Upper lobe of left lung (tissue), 6 donors: ENCODE measurements around the gene BMERB1. TPM values are rescaled to one million over a fixed set of nuclear protein-coding genes. Genes with fewer than 3 reads are reported as not detected.

Source experiments
- ATAC-seq, 2 donors: fragments of 200-7000 bp; cut with Tn5 transposase; one replicate each; pipeline ENCODE4 v1.9.1; 2022; ENCODE audit warnings: mild to moderate bottlenecking in 2 of 2, moderate library complexity in 2 of 2; ENCODE audit not compliant: low FRiP score in 2 of 2
- DNase-seq, 2 donors: peaks; one replicate each; pipeline ENCODE4 v3.0.0-alpha.2; 2019 to 2020
- H3K27ac ChIP-seq, 4 donors: fragments of 200-600 bp; sonication (generic); one replicate each; pipeline ENCODE4 v1.5.1; 2016 to 2019
- H3K27me3 ChIP-seq, 4 donors: fragments of 200-600 bp; sonication (generic); one replicate each; pipeline ENCODE4 v1.5.1; 2017 to 2019
- H3K36me3 ChIP-seq, 4 donors: fragments of 200-600 bp; sonication (generic); one replicate each; pipeline ENCODE4 v1.5.1; 2016 to 2019
- H3K4me1 ChIP-seq, 4 donors: fragments of 200-600 bp; sonication (generic); one replicate each; pipeline ENCODE4 v1.5.1; 2018 to 2019
- H3K4me3 ChIP-seq, 4 donors: fragments of 200-600 bp; sonication (generic); one replicate each; pipeline ENCODE4 v1.5.1; 2017 to 2019; ENCODE audit warnings: mild to moderate bottlenecking in 2 of 4, moderate library complexity in 1 of 4
- H3K9me3 ChIP-seq, 4 donors: fragments of 200-600 bp; sonication (generic); one replicate each; pipeline ENCODE4 v1.5.1; 2018 to 2019
- EP300 ChIP-seq, 4 donors: sonication (generic); formaldehyde crosslinking; IDR thresholded peaks; one replicate each; pipeline ENCODE4 v1.5.1; 2017; ENCODE audit warnings: antibody characterized with exemption in 4 of 4, control low read depth in 2 of 4
- POLR2A ChIP-seq, 4 donors: fragments of 450-650 bp; IDR thresholded peaks; one replicate each; pipeline ENCODE4 v1.5.1; 2016 to 2017; ENCODE audit warnings: antibody characterized with exemption in 4 of 4, mild to moderate bottlenecking in 2 of 4
- POLR2AphosphoS5 ChIP-seq, 2 donors: sonication (generic); formaldehyde crosslinking; IDR thresholded peaks; one replicate each; pipeline ENCODE4 v1.5.1; 2017; ENCODE audit warnings: antibody characterized with exemption in 2 of 2
- WGBS, 2 donors: methylation state at CpG; one replicate each; pipeline ENCODE4 v1.1.5; 2017 to 2018; 5-methylcytosine and 5-hydroxymethylcytosine counted together
- total RNA-seq, 6 donors: library from RNA; depleted of rRNA in 4 of 6; stranded (reverse); fragments of >200 nt in 4 of 6; gene quantifications; one replicate each; pipeline versions ENCODE4 v1.1.0 to v1.2.1, GENCODE V29; 2016 to 2021
- TF ChIP-seq, protein P1 (sequence below), 6 experiments: fragments of 450-650 bp in 4 of 6; fragments of 200-600 bp in 2 of 6; sonication (generic) in 2 of 6; IDR thresholded peaks; one replicate each; pipeline ENCODE4 v1.5.1; 2016 to 2019; ENCODE audit warnings: antibody characterized with exemption in 6 of 6
- donor health status: DM: no; HTN: no; CAD: no; lungs with moderate emphysema.
- donor health status: DM: no; HTN: yes; CAD: no; lungs with severe emphysema.

BMERB1 gene
- total RNA-seq, 6 donors from 2014 or later: 5.2 to 27.6 (median 16.1) TPM

GRCh38 chr16:15585956-15586355, 151.6 kb downstream of the BMERB1 start:
- 96 to 100% methylated on average over 1 of the region's 1 CpG for WGBS, 2 donors
- Histone ChIP-seq H3K36me3 (peaks cover 0 to 9% (median 3%) of the 10 kb centered on the region in 4 donors), H3K27ac (no peak overlapping the region), H3K4me3 (no peak overlapping the region), H3K27me3 (no peaks in the 10 kb centered on the region), H3K4me1 (peaks cover 24 to 29% (median 26%) of the 10 kb centered on the region in 4 donors), H3K9me3 (peaks cover 0 to 5% (median 0%) of the 10 kb centered on the region in 4 donors)
- ATAC-seq (no peak), DNase-seq (no peak)
- TF ChIP-seq POLR2A (IDR thresholded peaks at IDR 0.05) (no peak), POLR2AphosphoS5 (IDR thresholded peaks at IDR 0.05) (no peak), EP300 (IDR thresholded peaks at IDR 0.05) (no peak)
- TF ChIP-seq, protein P1, sequence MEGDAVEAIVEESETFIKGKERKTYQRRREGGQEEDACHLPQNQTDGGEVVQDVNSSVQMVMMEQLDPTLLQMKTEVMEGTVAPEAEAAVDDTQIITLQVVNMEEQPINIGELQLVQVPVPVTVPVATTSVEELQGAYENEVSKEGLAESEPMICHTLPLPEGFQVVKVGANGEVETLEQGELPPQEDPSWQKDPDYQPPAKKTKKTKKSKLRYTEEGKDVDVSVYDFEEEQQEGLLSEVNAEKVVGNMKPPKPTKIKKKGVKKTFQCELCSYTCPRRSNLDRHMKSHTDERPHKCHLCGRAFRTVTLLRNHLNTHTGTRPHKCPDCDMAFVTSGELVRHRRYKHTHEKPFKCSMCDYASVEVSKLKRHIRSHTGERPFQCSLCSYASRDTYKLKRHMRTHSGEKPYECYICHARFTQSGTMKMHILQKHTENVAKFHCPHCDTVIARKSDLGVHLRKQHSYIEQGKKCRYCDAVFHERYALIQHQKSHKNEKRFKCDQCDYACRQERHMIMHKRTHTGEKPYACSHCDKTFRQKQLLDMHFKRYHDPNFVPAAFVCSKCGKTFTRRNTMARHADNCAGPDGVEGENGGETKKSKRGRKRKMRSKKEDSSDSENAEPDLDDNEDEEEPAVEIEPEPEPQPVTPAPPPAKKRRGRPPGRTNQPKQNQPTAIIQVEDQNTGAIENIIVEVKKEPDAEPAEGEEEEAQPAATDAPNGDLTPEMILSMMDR (IDR thresholded peaks at IDR 0.05): no peak

DNA sequence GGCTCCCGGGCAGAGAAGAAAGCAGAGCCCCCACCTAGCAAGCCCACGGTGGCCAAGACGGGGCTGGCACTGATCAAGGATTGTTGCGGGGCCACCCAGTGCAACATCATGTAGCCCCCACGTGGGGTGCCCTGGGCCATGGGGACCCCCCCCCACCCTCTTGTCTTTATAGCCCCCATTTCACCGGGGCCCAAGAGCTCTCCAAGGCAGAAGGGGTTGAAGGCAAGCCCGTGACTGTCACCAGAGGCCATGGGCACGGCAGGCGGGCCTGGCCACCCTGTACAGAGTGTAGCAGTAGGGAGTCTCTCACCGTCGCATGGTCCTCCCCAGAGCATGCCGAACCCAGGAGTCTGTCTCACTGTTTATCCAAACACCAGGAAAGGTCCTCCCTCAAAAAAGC, 152.3 kb downstream of the BMERB1 start:
- H3K4me1 ChIP-seq: peaks cover 18 to 28% (median 24%) of the 10 kb centered on the region in 4 donors

DNA sequence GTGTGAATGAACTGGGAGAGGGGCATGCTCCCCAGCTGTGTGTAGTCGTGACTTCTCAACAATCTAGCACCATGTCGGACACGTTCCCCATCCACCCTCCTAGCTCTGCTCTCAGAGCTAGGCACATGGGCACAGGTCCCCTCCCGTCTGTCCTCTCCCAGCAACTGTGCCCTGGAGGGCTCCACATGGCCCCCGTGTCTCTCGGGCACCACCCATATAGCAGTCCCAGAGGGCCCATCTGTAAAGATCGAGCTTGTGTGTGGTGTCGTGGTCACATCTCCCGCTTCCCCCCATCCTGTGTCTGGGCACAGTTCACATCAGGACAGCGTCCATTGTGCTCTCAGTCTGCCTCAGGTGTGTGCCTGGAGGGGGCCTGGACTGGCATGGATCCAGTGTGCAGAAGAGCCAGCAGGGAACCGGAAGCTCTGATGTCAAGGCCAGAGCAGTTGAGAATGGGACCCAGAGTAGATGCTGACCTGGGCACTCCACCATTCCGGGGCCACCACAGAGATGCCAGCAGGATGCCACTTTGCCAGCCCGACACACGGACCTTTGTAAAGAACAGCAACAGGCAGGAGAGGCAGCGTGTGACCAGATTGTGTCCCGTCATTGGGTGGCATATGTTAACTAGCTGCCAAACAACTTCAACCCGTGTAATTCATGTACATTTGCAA, 152.9 kb downstream of the BMERB1 start:
- H3K36me3 ChIP-seq: peaks cover 0 to 9% (median 3%) of the 10 kb centered on the region in 4 donors
- 96 to 98% methylated on average over 12 to 17 of the region's 17 CpGs for WGBS, 2 donors

More for the DNA sequence above, 152.3 kb downstream of the BMERB1 start:
- TF ChIP-seq, protein P1 (IDR thresholded peaks at IDR 0.05): no peak
- no peak for TF ChIP-seq EP300 (IDR thresholded peaks at IDR 0.05)
- TF ChIP-seq POLR2AphosphoS5 (IDR thresholded peaks at IDR 0.05): no peak
- TF ChIP-seq POLR2A (IDR thresholded peaks at IDR 0.05): no peak
- Histone ChIP-seq H3K27me3 (no peaks in the 10 kb centered on the region), H3K27ac (no peak overlapping the region), H3K9me3 (peaks cover 0 to 5% (median 0%) of the 10 kb centered on the region in 4 donors), H3K4me3 (no peak overlapping the region), H3K36me3 (peaks cover 0 to 9% (median 3%) of the 10 kb centered on the region in 4 donors)
- WGBS, 2 donors: 98 to 99% methylated on average over 10 to 12 of the region's 12 CpGs
- ATAC-seq: no peak
- no peak for DNase-seq

DNA sequence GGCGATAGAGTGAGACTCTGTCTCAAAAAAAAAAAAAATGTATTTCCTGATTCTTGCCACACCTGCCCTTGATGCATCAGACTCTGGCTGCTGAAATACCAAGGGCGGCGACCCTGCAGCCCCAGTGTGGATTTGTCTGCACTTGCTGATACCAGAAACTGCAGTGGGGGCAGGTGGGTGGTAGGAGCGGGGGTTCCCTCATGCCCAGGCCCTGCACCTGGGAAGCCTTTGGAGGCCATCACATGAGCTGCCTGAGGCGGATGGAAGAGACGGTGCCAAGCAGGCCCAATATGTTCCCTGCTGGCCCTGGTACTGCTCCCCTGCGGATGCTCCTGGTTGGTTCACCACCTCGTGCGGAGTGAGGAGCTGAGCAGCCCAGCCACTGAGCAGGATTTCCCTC, 157.9 kb downstream of the BMERB1 start:
- Histone ChIP-seq H3K9me3 (no peaks in the 10 kb centered on the region), H3K4me1 (peaks cover 20 to 33% (median 23%) of the 10 kb centered on the region in 4 donors), H3K36me3 (peaks cover 11 to 45% (median 27%) of the 10 kb centered on the region in 4 donors), H3K27me3 (no peaks in the 10 kb centered on the region), H3K4me3 (no peak overlapping the region), H3K27ac (peak overlapping the region in 3 of 4 donors; percentile 49 to 61 (median 53))
- WGBS, 2 donors: 81 to 86% methylated on average over 3 to 9 of the region's 9 CpGs
- DNase-seq (no peak), ATAC-seq (no peak)
- TF ChIP-seq EP300 (IDR thresholded peaks at IDR 0.05) (no peak), POLR2AphosphoS5 (IDR thresholded peaks at IDR 0.05) (no peak), POLR2A (IDR thresholded peaks at IDR 0.05) (no peak)
- TF ChIP-seq, protein P1 (IDR thresholded peaks at IDR 0.05): no peak

More for the DNA sequence above, 152.9 kb downstream of the BMERB1 start:
- ATAC-seq: no peak
- no peak for DNase-seq
- Histone ChIP-seq H3K27ac (no peak overlapping the region), H3K4me1 (peaks cover 20 to 29% (median 21%) of the 10 kb centered on the region in 4 donors), H3K9me3 (peaks cover 0 to 5% (median 0%) of the 10 kb centered on the region in 4 donors), H3K27me3 (no peaks in the 10 kb centered on the region), H3K4me3 (no peak overlapping the region)
- TF ChIP-seq EP300 (IDR thresholded peaks at IDR 0.05) (no peak), POLR2A (IDR thresholded peaks at IDR 0.05) (no peak), POLR2AphosphoS5 (IDR thresholded peaks at IDR 0.05) (no peak)
- TF ChIP-seq, protein P1 (IDR thresholded peaks at IDR 0.05): no peak
